Activated B cell treated with CpG ODN at 0.5 μM for 24 hours (primary cell): ENCODE measurements around the gene GPBAR1. TPM values are rescaled to one million over a fixed set of nuclear protein-coding genes. Genes with fewer than 3 reads are reported as not detected.

Source experiments
- ATAC-seq: fragments of 200-7000 bp; cut with Tn5 transposase; one replicate; pipeline ENCODE4 v1.10.0; 2021; ENCODE audit warnings: low read depth, mild to moderate bottlenecking, moderate library complexity
- CTCF ChIA-PET: fragments of 350-600 bp; sonication (Branson Sonifier 250); formaldehyde crosslinking; loops from one replicate; lab custom pipeline; 2021; ENCODE audit warnings: antibody characterized with exemption; lab: Charles Lee
- POLR2A ChIA-PET: fragments of 350-600 bp; sonication (Branson Sonifier 250); formaldehyde crosslinking; loops from one replicate; lab custom pipeline; 2021; ENCODE audit warnings: antibody characterized with exemption; lab: Charles Lee
- DNase-seq: peaks from one replicate; pipeline ENCODE4 v3.0.0; 2022
- H3K27ac Mint-ChIP-seq: one replicate; pipeline ENCODE4 v1.8.0; 2020; ENCODE audit warnings: mixed read lengths
- H3K27me3 Mint-ChIP-seq: one replicate; pipeline ENCODE4 v1.8.0; 2021; ENCODE audit warnings: mixed read lengths
- H3K36me3 Mint-ChIP-seq: one replicate; pipeline ENCODE4 v1.8.0; 2021; ENCODE audit warnings: low read depth, mixed read lengths
- H3K4me1 Mint-ChIP-seq: one replicate; pipeline ENCODE4 v1.8.0; 2021; ENCODE audit warnings: mixed read lengths
- H3K4me3 Mint-ChIP-seq: one replicate; pipeline ENCODE4 v1.8.0; 2020; ENCODE audit warnings: mild to moderate bottlenecking, mixed read lengths
- H3K9me3 Mint-ChIP-seq: one replicate; pipeline ENCODE4 v1.8.0; 2020; ENCODE audit warnings: mixed read lengths
- intact Hi-C: fragments of 100-400 bp; cut with micrococcal nuclease; formaldehyde crosslinking; loops from one replicate; pipeline ENCODE4 v1.15.1; 2024
- total RNA-seq: library from RNA; stranded (reverse); gene quantifications from 2 replicates; pipeline ENCODE4 v1.2.3, GENCODE V29; 2022
- TF ChIP-seq, protein P1 (sequence below): fragments of 200-600 bp; IDR thresholded peaks from one replicate; pipeline ENCODE4 v1.8.0; 2022; ENCODE audit warnings: antibody characterized with exemption, mild to moderate bottlenecking

The GPBAR1 gene
- total RNA-seq, 1 donor from 2014 or later: 0.67 TPM

DNA sequence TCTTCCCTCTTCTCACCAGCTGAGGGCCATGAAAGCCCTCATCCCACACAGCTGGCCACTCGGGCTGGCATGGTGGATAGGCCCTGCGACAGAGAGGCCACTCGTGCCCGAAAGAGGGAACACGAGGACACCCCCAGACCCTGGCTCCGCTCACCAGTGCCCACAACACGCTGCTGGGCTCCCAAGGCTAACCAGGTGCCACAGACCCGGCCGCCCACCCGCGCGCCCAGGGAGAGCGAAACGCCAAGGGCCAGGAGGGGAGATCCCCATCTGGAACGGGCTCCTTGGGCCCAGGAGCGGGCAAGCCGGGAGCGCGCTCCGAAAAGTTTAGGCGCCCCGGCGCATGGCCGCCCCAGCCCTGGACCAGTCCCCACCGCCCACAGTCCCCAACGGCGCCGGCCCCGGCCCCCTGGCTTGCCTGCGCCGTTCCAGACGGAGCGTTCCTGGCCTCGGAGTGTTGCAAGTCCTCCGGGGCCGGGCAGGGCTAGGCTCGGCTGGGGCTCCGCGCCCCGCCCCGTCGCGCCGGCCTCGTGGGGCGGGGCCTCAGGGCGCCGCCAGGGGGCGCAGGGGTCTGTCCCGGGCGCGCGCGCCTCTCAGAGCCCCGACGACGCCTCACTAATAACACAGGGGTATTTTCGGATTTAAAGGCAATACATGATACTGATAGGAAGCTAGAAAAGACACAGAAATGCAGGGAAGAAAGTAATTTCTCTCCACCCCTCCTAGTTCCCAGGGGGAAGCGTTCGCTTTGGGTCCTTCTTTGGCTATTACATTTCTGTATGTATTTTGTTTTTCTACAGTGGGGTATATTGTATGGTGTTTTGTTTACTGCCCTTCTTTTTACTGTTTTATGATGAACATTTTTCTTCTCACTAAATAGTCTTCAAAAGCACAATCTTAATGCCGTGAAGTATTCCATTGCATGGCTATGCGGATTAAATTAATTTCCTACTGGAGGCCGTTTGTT, 31.5 kb downstream of the GPBAR1 start, which contains the start of gene TMBIM1:
TSS of gene TMBIM1 (minus strand) at position 456 of the 967 bp plus-strand sequence. CDS start 10,362 bp downstream, outside the sequence.
- DNase-seq (peak; percentile 89), ATAC-seq (peak; percentile 80)
- ChIA-PET POLR2A (interaction anchor here (0.6 to 7.2 kb wide), 5 partner anchors 19 to 104 kb away, joined by 6 to 97 read pairs (median 10); partner anchors contain the start of genes AAMP, ARPC2 and PNKD), CTCF (interaction anchor here (0.9 to 11.6 kb wide), 7 partner anchors 10 to 109 kb away, joined by 4 to 138 read pairs (median 6); partner anchors contain the start of genes AAMP, CATIP and PNKD)
- Mint-ChIP-seq H3K4me3 (peak within 1 kb of the TSS; percentile 83), H3K27me3 (no peaks in the 10 kb centered on the region), H3K27ac (peak within 1 kb of the TSS; percentile 92), H3K36me3 (no peaks in the 10 kb centered on the region), H3K9me3 (no peaks in the 10 kb centered on the region), H3K4me1 (peaks cover 73% of the 10 kb centered on the region)
- TF ChIP-seq, protein P1, sequence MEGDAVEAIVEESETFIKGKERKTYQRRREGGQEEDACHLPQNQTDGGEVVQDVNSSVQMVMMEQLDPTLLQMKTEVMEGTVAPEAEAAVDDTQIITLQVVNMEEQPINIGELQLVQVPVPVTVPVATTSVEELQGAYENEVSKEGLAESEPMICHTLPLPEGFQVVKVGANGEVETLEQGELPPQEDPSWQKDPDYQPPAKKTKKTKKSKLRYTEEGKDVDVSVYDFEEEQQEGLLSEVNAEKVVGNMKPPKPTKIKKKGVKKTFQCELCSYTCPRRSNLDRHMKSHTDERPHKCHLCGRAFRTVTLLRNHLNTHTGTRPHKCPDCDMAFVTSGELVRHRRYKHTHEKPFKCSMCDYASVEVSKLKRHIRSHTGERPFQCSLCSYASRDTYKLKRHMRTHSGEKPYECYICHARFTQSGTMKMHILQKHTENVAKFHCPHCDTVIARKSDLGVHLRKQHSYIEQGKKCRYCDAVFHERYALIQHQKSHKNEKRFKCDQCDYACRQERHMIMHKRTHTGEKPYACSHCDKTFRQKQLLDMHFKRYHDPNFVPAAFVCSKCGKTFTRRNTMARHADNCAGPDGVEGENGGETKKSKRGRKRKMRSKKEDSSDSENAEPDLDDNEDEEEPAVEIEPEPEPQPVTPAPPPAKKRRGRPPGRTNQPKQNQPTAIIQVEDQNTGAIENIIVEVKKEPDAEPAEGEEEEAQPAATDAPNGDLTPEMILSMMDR: peak; percentile 40
- intact Hi-C loops: loop anchor here (1.0 to 5.0 kb wide), 8 partner anchors 9 to 605 kb away; partner anchors contain the start of genes CATIP and TTLL4

DNA sequence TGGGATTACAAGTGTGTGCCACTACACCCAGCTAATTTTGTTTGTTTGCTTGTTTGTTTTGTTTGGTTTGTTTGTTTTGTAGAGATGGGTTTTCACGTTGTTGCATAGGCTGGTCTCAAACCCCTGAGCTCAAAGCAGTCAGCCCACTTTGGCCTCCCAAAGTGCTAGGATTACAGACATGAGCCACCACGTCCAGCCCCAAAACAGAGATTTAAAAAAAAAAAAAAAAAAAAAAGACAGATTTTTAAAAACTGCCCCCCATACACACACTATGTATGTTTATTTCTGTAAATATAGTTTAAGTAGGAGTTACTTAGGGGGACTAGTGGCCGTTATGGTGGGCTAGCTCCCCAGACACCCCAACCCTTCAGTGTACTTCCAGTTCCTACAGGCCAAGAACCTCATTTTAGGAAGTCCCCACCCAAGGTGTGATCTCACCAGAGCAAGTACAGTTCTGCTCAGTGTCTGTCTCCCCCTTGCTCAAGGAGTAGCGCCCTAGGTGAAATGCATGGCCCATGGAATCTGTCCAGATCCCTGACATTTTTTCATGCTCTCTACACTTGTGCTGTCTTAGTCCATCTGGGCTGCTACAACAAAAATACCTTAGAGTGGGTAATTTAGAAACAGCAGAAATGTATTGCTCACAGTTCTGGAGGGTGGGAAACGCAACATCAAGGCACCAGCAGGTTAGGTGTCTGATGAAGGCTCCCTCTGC, 33.1 kb downstream of the GPBAR1 start:
- peak overlapping the region; percentile 61 for H3K27ac Mint-ChIP-seq
- ATAC-seq: no peak
- no peaks in the 10 kb centered on the region for H3K27me3 Mint-ChIP-seq
- H3K4me3 Mint-ChIP-seq: peak overlapping the region; percentile 35
- TF ChIP-seq, protein P1: no peak
- H3K36me3 Mint-ChIP-seq: no peaks in the 10 kb centered on the region
- H3K4me1 Mint-ChIP-seq: peaks cover 61% of the 10 kb centered on the region
- ChIA-PET CTCF (interaction anchor here (1.7 to 11.6 kb wide), 3 partner anchors 21 to 103 kb away, joined by 5 to 138 read pairs (median 11); partner anchors contain the start of genes AAMP and PNKD), POLR2A (interaction anchor here (0.7 to 7.2 kb wide), 2 partner anchors 21 to 78 kb away, joined by 11 to 97 read pairs; partner anchors contain the start of genes AAMP and PNKD)
- H3K9me3 Mint-ChIP-seq: no peaks in the 10 kb centered on the region
- intact Hi-C loops: loop anchor here (2.0 to 5.0 kb wide), 6 partner anchors 63 to 603 kb away; partner anchors contain the start of genes CATIP and TTLL4
- no peak for DNase-seq

DNA sequence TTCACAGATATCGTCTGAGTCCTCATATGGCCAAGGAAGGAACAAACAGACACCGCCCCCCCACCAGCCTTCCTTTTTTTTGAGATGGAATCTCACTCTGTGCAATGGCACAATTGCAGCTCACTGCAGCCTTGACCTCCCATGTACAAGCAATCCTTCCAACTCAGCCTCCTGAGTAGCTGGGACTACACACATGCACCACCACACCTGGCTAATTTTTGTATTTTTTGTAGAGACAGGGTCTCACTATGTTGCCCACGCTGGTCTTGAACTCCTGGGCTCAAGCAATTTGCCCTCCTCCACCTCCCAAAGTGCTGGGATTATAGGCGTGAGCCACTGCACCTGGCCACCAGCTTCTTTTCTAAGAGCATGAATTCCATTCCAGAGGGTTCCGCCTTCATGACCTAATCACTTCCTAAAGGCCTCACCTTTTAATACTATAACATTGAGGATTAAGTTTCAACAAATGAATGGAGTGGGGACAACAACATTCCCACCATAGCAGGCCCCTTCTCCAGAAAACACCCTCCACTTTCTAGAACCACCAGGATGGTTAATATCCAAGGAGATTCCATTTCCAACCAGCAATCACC, 33.7 kb downstream of the GPBAR1 start:
- CTCF ChIA-PET: interaction anchor here (0.8 to 11.6 kb wide), 5 partner anchors 21 to 107 kb away, joined by 3 to 138 read pairs (median 5); partner anchors contain the start of genes AAMP and PNKD
- H3K4me3 Mint-ChIP-seq: no peak overlapping the region
- peak overlapping the region; percentile 41 for H3K27ac Mint-ChIP-seq
- ATAC-seq: no peak
- intact Hi-C loops: loop anchor here (5.0 kb wide), 3 partner anchors 353 to 603 kb away; partner anchors contain the start of gene TTLL4
- POLR2A ChIA-PET: interaction anchor here (7.2 kb wide), 1 partner anchor 22 kb away, joined by 97 read pairs; the partner anchor contains the start of genes AAMP and PNKD
- DNase-seq: no peak
- peaks cover 56% of the 10 kb centered on the region for H3K4me1 Mint-ChIP-seq
- TF ChIP-seq, protein P1: no peak
- no peaks in the 10 kb centered on the region for H3K27me3 Mint-ChIP-seq
- H3K9me3 Mint-ChIP-seq: no peaks in the 10 kb centered on the region
- H3K36me3 Mint-ChIP-seq: no peaks in the 10 kb centered on the region

DNA sequence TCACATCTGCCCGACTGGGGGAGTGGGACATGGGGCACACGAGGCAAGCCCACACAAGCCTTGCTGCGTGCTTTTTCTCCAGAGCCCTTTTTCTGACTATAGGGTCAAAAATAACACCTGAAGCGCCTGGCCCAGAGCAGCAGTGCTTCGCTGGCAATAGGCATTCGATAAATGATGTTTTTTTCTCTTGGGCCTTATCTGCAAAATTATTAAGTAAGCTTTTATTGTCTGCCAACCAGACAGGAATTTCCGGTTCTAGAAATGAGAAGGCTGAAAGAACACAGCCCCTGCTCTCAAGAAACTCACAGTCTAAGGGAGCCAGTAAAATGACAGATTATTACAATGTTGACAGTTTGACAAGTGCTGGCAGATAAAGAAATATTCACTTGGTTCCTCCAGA, 34.2 kb downstream of the GPBAR1 start:
- CTCF ChIA-PET: interaction anchor here (0.8 to 1.4 kb wide), 3 partner anchors 63 to 106 kb away, joined by 3 to 5 read pairs (median 3); no protein-coding TSS in a partner anchor
- POLR2A ChIA-PET: interaction anchor here (7.2 kb wide), 1 partner anchor 22 kb away, joined by 97 read pairs; the partner anchor contains the start of genes AAMP and PNKD
- TF ChIP-seq, protein P1: no peak
- DNase-seq (no peak), ATAC-seq (no peak)
- intact Hi-C loops: no loop called here
- peaks cover 51% of the 10 kb centered on the region for H3K4me1 Mint-ChIP-seq
- H3K27ac Mint-ChIP-seq: no peak overlapping the region
- no peaks in the 10 kb centered on the region for H3K36me3 Mint-ChIP-seq
- no peak overlapping the region for H3K4me3 Mint-ChIP-seq
- no peaks in the 10 kb centered on the region for H3K9me3 Mint-ChIP-seq
- no peaks in the 10 kb centered on the region for H3K27me3 Mint-ChIP-seq
